Measurements from ENCODE around the gene CUBN.

Gene CUBN

DNA sequence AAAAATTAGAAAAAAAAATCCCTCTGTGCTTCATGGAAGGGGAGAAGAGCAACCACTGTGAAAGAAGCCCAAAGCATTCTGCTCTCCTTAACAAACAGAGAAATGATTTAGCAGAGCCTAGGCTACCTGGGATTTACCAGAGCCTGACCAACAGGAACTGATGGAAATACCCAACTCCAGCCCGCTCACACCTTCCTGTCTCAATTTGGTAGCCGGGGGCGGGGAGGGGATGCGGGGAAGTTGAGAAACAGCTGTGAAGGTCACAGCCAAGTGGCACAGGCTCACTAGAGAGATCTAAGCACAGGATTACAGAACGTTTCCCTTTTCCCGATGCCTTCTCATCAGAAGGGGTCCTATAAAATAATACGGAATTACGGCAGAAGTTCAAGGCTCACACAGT lies 330.0 kb downstream of the CUBN start:
- no peaks in the 10 kb centered on the region; the same call in 1 of the 2 replicates for H3K36me3 ChIP-seq (ENCODE audit: insufficient read depth, low read length)
- no peaks in the 10 kb centered on the region for H3K9me3 ChIP-seq (ENCODE audit: control insufficient read depth, insufficient read depth, low read length)
- H3K9ac ChIP-seq (ENCODE audit: low read depth, low read length) = no peak overlapping the region
- 0 out of 2 replicates have a peak, but pooled peaks cover 7% of the 10 kb centered on the region for H3K4me1 ChIP-seq (ENCODE audit: insufficient read depth, low read length)

DNA sequence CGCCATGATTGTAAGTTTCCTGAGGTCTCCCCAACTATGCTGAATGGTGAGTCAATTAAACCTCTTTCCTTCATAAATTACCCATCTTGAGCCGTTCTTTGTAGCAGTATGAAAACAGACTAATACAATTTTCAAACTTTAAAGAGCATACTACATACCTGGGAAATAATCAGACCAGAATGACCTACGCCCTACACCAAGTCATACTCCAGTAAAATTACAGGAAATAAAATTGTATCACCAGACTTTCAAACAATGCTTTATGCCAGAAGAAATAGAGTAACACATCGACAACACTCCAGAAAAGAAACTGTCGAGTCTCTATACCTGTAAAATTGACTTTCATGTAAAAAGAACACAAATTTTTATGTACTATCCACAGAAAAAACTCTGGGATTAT lies 331.0 kb downstream of the CUBN start:
- Histone ChIP-seq H3K4me1 (ENCODE audit: insufficient read depth, low read length) (0 out of 2 replicates have a peak, but pooled peaks cover 7% of the 10 kb centered on the region), H3K9me3 (ENCODE audit: control insufficient read depth, insufficient read depth, low read length) (no peaks in the 10 kb centered on the region), H3K9ac (ENCODE audit: low read depth, low read length) (no peak overlapping the region), H3K36me3 (ENCODE audit: insufficient read depth, low read length) (no peaks in the 10 kb centered on the region; the same call in 1 of the 2 replicates)

DNA sequence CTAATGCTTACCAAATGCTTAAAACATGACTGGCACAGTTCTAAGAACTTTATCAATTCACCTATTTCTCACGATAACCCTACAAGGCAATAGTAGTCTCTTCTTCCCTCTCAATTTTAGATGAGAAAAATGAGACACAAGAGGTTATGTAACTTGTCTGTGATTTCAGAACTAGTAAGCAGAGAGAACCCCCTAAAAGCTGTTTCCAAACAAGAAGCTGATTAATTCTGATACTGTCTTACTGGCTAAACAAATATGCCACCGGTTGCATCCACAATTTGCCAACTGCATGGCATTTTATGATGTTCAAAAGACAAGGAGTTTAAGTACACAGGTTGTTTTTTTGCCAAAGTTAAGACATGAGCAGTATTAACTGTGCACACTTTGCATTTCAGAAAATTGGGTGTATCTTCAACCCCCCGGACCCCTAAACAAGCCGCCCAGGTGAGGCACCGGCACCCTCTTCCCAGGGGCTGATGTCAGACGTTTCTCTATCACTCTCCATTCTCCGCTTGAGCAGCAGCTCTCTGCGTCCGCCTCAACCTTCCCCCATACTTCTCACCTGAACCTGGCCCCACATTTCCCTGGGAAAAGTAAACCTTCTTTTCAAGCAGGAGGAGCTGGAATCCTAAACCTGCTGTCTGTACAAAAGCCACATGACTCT lies 334.1 kb downstream of the CUBN start:
- no peaks in the 10 kb centered on the region for H3K36me3 ChIP-seq (ENCODE audit: insufficient read depth, low read length)
- H3K9ac ChIP-seq (ENCODE audit: low read depth, low read length) = no peak overlapping the region
- no peaks in the 10 kb centered on the region for H3K9me3 ChIP-seq (ENCODE audit: control insufficient read depth, insufficient read depth, low read length)
- H3K4me1 ChIP-seq (ENCODE audit: insufficient read depth, low read length) = 0 out of 2 replicates have a peak, but pooled peaks cover 7% of the 10 kb centered on the region

DNA sequence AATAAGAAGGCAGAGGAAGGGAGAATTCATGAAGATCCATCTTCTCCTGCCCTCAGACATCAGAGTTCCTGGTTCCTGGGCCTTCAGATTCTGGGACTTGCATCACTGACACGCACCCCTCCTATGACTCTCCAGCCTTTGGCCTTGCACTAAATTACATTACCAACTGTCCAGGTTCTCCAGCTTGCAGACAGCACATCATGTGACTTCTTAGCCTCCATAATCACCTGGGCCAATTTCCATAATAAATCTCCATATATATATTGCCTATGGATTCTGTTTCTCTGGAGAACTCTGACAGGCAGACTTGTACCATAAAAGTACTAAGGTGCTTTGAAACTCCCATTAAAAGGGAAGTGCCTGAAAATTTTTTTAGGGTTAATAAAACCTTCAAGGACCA lies 335.6 kb downstream of the CUBN start:
- H3K9me3 ChIP-seq (ENCODE audit: control insufficient read depth, insufficient read depth, low read length) = no peaks in the 10 kb centered on the region
- no peaks in the 10 kb centered on the region; the same call in 1 of the 2 replicates for H3K36me3 ChIP-seq (ENCODE audit: insufficient read depth, low read length)
- H3K9ac ChIP-seq (ENCODE audit: low read depth, low read length) = no peak overlapping the region
- H3K4me1 ChIP-seq (ENCODE audit: insufficient read depth, low read length) = no peaks in the 10 kb centered on the region

DNA sequence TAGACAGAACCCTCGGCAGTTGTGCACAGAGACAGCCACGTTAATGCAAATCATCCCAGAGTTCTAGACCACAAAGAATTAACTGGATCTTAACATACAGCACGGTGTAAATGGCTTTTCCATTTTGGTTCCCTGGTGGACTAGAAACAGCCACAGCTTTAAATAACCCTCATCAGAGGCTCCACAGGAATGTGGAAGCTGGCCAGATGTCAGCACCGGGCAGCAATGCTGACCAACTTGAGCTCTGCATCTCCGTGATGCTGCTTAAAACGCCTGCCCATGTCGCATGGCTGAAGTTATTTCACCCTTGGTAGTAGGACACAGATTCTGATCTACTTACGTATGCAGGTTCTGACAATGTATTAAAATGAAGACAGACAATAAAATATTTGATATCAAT lies 336.9 kb downstream of the CUBN start:
- H3K36me3 ChIP-seq (ENCODE audit: insufficient read depth, low read length) = no peaks in the 10 kb centered on the region; the same call in 1 of the 2 replicates
- no peak overlapping the region for H3K9ac ChIP-seq (ENCODE audit: low read depth, low read length)
- no peaks in the 10 kb centered on the region for H3K4me1 ChIP-seq (ENCODE audit: insufficient read depth, low read length)
- no peaks in the 10 kb centered on the region for H3K9me3 ChIP-seq (ENCODE audit: control insufficient read depth, insufficient read depth, low read length)

DNA sequence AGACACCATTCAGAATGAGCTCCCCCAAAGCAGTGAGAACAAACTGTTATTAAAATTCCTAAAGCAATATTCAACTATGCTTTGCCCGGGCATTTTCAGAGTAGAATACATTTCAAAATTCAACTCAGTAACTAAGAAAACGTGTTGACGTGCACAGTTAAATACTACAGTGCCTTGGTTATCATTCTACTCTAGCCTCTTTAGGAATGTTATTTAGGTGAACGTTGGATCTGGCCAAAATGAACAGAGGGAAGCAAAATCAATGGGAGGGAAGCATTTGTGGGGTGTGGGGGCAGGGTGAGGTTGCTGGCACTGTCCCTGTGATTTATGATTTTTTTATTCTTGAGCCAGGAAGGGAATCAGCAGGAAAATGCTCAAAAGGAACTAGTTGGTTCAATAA lies 339.8 kb downstream of the CUBN start:
- Histone ChIP-seq H3K9ac (ENCODE audit: low read depth, low read length) (no peak overlapping the region), H3K4me1 (ENCODE audit: insufficient read depth, low read length) (no peaks in the 10 kb centered on the region), H3K36me3 (ENCODE audit: insufficient read depth, low read length) (no peaks in the 10 kb centered on the region; the same call in 1 of the 2 replicates), H3K9me3 (ENCODE audit: control insufficient read depth, insufficient read depth, low read length) (no peaks in the 10 kb centered on the region)

DNA sequence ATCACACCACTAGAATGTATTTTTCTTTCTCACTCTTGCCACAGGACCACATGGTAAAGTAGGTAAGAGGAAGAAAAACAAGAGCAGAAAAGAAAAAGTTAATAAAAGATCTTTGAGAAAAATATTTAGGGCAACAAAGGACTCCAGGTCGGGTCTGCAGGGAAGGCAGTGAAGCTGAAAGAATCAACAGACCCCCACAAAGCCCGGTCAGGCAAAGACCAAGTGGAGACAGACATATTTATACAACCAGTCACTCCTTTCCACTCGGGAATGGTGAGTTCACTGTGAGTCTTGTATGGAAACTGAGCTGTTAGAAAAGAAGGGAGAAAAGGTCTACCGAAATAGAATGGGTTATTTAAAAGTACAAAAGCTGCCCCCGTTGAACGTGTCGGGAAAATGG lies 340.4 kb downstream of the CUBN start:
- Histone ChIP-seq H3K9ac (ENCODE audit: low read depth, low read length) (no peak overlapping the region), H3K4me1 (ENCODE audit: insufficient read depth, low read length) (no peaks in the 10 kb centered on the region), H3K36me3 (ENCODE audit: insufficient read depth, low read length) (no peaks in the 10 kb centered on the region; the same call in 1 of the 2 replicates), H3K9me3 (ENCODE audit: control insufficient read depth, insufficient read depth, low read length) (no peaks in the 10 kb centered on the region)

DNA sequence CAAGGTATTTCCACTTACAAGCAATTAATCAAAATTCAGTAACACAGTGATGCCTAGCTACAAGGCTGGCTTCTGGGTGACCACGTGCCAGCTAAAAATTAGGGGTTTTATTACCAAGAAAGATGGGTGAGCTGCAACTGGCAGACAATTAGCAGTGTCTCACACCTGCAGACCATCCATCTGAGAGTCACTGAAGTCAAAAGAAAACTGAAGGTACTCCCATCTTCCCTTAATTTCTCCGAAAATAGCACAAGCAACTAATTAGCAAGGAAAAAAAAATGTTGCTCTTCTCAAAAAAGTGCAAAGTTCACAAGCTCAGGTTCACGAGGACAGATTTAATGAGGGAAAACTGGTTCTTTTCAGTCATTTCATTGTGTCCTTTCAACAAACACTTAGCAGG lies 340.8 kb downstream of the CUBN start:
- Histone ChIP-seq H3K36me3 (ENCODE audit: insufficient read depth, low read length) (no peaks in the 10 kb centered on the region; the same call in 1 of the 2 replicates), H3K4me1 (ENCODE audit: insufficient read depth, low read length) (no peaks in the 10 kb centered on the region), H3K9me3 (ENCODE audit: control insufficient read depth, insufficient read depth, low read length) (no peaks in the 10 kb centered on the region), H3K9ac (ENCODE audit: low read depth, low read length) (no peak overlapping the region)

DNA sequence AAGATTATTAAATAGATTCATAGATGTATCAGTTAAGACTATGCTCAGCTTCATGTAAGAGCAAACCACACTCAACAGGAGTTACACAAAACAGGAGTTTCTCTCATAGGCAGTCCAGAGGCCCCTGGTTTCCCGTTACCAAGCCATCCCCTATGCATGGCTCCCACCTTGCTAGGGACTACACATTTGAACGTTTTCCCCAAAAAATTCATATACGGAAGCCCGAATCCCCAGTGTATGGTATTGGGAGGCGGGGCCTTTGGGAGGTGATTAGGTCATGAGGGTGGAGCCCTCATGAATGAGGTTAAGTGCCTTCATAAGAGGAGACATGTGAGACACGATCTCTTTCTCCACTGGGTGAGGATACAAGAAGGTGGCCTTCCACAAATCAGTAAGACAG lies 341.5 kb downstream of the CUBN start:
- no peak overlapping the region for H3K9ac ChIP-seq (ENCODE audit: low read depth, low read length)
- H3K9me3 ChIP-seq (ENCODE audit: control insufficient read depth, insufficient read depth, low read length) = no peaks in the 10 kb centered on the region
- no peaks in the 10 kb centered on the region for H3K4me1 ChIP-seq (ENCODE audit: insufficient read depth, low read length)
- no peaks in the 10 kb centered on the region; the same call in 1 of the 2 replicates for H3K36me3 ChIP-seq (ENCODE audit: insufficient read depth, low read length)

DNA sequence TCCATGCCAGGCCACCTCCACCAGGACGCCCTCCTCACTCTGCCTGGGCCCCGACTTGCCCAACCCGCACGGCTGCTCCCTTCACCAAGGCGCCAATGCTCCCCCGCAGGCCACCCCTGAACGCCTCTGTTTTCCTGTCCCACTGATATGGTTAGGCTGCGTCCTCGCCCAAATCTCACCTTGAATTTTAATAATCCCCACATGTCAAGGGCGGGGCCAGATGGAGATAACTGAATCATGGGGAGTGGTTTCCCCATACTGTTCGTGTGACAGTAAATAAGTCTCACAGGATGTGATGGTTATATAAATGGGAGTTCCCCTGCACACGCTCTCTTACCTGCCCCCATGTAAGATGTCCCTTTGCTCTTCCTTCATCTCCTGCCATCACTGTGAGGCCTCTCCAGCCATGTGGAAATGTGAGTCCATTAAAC lies 342.2 kb downstream of the CUBN start:
- Histone ChIP-seq H3K36me3 (ENCODE audit: insufficient read depth, low read length) (no peaks in the 10 kb centered on the region; the same call in 1 of the 2 replicates), H3K9ac (ENCODE audit: low read depth, low read length) (no peak overlapping the region), H3K4me1 (ENCODE audit: insufficient read depth, low read length) (no peaks in the 10 kb centered on the region), H3K9me3 (ENCODE audit: control insufficient read depth, insufficient read depth, low read length) (no peaks in the 10 kb centered on the region)

DNA sequence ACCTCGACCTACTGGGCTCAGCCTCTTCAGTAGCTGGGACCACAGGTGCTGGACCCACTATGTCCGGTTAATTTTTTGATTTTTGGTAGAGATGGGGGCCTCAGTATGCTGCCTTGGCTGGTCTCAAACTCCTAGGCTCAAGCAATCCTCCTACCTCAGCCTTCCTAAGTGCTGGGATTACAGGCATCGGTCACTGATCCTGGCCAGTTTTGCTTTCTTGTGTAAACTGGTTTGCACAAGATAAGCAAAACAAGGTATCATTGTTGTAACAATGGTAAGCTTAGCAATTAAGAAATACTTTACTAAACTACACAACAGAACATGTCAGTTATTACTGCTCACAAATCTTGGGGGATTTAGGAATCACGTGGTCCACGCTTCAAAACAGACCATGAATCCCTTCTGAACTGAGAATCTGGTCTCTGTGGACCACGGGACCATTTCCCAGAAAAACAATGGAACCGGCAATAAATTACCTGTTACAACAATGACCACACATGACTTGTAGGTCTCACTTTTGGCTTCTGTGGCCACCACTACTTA lies 349.2 kb downstream of the CUBN start:
- Histone ChIP-seq H3K9me3 (ENCODE audit: control insufficient read depth, insufficient read depth, low read length) (no peaks in the 10 kb centered on the region), H3K4me1 (ENCODE audit: insufficient read depth, low read length) (peaks cover 15% of the 10 kb centered on the region), H3K36me3 (ENCODE audit: insufficient read depth, low read length) (no peaks in the 10 kb centered on the region), H3K9ac (ENCODE audit: low read depth, low read length) (no peak overlapping the region)

DNA sequence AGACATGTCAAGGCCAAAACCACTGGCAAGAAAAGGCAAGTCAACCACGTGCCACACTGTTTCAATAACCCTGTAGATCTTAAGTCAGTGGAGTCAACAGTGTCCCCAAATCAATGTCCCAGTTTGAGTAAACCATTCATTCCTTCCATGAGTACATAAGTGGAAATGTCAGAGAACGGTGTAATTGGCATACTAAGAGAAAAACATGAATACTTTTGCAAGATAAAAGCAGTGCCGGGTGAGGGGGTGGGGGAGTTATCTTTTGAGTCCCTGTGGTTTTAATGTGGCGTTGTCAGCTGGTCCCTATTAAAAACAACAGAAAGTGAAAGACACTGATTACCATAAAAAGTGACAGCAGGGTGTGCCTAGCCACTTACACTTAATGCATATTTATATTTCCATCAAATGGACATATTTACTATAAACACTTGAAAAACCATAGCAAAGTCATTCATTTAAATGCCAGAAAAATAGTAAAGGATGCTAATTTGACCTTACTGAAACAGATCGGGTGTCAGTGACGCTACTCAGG lies 350.2 kb downstream of the CUBN start:
- peaks cover 15% of the 10 kb centered on the region for H3K4me1 ChIP-seq (ENCODE audit: insufficient read depth, low read length)
- H3K9ac ChIP-seq (ENCODE audit: low read depth, low read length) = no peak overlapping the region
- H3K9me3 ChIP-seq (ENCODE audit: control insufficient read depth, insufficient read depth, low read length) = no peaks in the 10 kb centered on the region
- no peaks in the 10 kb centered on the region for H3K36me3 ChIP-seq (ENCODE audit: insufficient read depth, low read length)

DNA sequence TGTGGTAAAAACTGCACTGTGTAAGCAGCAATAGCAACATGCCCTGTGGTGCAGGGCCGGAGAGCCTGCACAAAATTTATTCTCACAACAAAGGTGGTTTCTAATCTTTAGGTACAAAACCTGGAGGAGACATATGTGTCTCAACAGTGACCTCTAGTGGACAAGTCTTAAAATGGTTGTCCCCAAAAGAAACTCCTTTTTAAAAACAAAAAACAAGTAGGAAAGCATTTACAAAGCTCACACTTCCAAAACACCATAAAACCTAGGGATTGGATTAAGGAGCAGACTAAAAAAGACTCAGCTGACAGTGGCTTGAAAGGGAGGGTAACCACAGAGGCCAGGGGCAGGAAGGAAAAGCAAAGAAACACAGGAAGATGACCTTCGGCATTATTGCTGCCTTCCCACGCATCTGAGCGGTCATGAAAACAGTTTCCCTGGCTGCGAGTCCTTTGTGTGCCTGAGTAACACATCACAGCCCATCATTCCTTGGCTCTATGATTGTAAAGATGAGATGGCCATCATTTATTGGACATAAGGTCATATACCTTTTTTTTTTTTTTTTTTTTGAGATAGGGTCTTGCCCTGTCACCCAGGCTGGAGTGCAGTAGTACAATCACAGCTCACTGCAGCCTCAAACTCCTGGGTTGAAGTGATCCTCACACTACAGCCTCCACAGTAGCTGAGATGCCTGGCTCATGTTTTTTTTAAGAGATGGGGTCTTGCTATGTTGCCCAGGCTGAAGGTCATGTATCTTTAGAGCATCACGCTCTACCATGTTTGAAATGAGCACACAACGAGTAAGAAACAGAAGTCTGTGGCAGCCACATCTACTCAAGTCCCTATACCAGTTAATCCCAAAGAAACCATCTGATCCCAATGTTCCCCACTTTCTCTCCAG lies 351.9 kb downstream of the CUBN start:
- H3K36me3 ChIP-seq (ENCODE audit: insufficient read depth, low read length) = no peaks in the 10 kb centered on the region
- peaks cover 15% of the 10 kb centered on the region for H3K4me1 ChIP-seq (ENCODE audit: insufficient read depth, low read length)
- no peaks in the 10 kb centered on the region for H3K9me3 ChIP-seq (ENCODE audit: control insufficient read depth, insufficient read depth, low read length)
- no peak overlapping the region for H3K9ac ChIP-seq (ENCODE audit: low read depth, low read length)

DNA sequence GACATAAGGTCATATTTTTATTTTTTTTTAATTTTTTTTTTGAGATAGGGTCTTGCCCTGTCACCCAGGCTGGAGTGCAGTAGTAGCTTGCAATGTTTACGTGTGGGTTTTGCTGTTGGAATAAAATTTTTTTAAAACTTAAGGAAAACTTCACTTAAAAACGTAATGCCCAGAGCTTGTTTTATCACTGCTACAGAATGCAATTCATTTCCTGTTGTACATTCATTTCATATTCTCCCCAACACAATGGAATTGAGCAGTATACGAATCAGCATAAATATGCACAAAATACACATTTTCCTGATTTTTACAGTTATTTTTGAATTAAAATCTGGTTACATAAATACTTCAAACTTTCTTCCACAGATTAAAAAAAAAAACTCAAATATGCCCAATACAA lies 352.7 kb downstream of the CUBN start:
- Histone ChIP-seq H3K4me1 (ENCODE audit: insufficient read depth, low read length) (peaks cover 15% of the 10 kb centered on the region), H3K36me3 (ENCODE audit: insufficient read depth, low read length) (no peaks in the 10 kb centered on the region), H3K9me3 (ENCODE audit: control insufficient read depth, insufficient read depth, low read length) (no peaks in the 10 kb centered on the region), H3K9ac (ENCODE audit: low read depth, low read length) (no peak overlapping the region)

All from ES-I3 (cell line).